Measurements from ENCODE around the gene MACROD2. TPM values are rescaled to one million over a fixed set of nuclear protein-coding genes. Genes with fewer than 3 reads are reported as not detected.

MACROD2 gene
- total and polyA plus RNA-seq, 2 donors (not counting 1 experiment from before 2014, with no cell fraction given), result 5.3 to 6.7 TPM

DNA sequence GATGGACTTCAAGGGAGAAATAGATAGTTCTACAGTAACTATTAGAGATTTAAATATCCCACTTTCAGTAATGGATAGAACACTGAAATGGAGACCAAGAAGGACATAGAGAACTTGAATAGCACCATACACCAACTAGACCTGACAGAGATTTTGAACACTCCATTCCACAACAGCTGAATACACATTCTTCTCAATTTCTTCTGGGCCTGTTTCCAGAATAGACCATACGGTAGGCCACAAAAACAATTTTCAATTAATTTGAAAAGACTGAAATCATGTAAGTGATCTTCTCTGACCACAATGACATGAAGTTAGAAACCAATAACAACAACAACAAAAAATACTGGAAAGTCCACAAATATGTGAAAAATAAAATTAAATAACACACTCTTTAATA, 1321.2 kb downstream of the MACROD2 start:
- Histone ChIP-seq H3K27ac (ENCODE audit: low read length in 2 of 2) (peak overlapping the region; percentile 80 to 84), H3K4me3 (ENCODE audit: control extremely low read depth in 1 of 5, extremely low read depth in 1 of 5, insufficient read depth in 1 of 5, low read depth in 2 of 5, low read length in 4 of 5) (no peak overlapping the region), H3K9ac (ENCODE audit: low read length) (no peak overlapping the region), H3K79me2 (ENCODE audit: control insufficient read depth, insufficient read depth, low read length) (no peaks in the 10 kb centered on the region), H3K4me2 (replicated peaks; ENCODE audit: low read depth, low read length, poor library complexity, severe bottlenecking) (peak overlapping the region; percentile 65), H3K27me3 (replicated peaks in 1 of 4; ENCODE audit: control extremely low read depth in 1 of 4, control insufficient read depth in 3 of 4, insufficient read depth in 4 of 4, low read length in 3 of 4) (no peaks in the 10 kb centered on the region), H4K20me1 (ENCODE audit: control insufficient read depth, insufficient read depth, low read length, poor library complexity, severe bottlenecking) (no peaks in the 10 kb centered on the region), H3K4me1 (ENCODE audit: control insufficient read depth in 2 of 2, insufficient read depth in 2 of 2, low read length in 2 of 2) (peaks cover 29 to 61% of the 10 kb centered on the region in 2 donors), H2AFZ (ENCODE audit: insufficient read depth, low read depth, low read length, poor library complexity, severe bottlenecking) (no peak overlapping the region), H3K9me3 (ENCODE audit: control extremely low read depth in 1 of 3, control insufficient read depth in 2 of 3, insufficient read depth in 1 of 3, low read length in 2 of 3) (peaks cover 0 to 4% (median 1%) of the 10 kb centered on the region in 3 donors), H3K36me3 (replicated peaks in 1 of 2; ENCODE audit: control extremely low read depth in 1 of 2, control insufficient read depth in 1 of 2, extremely low read depth in 1 of 2, insufficient read depth in 2 of 2, low read length in 1 of 2) (no peaks in the 10 kb centered on the region)
- WGBS (ENCODE audit: insufficient coverage), result no CpG with 5 or more reads among the region's 1 CpG
- TF ChIP-seq EZH2 (IDR thresholded peaks at IDR 0.05; ENCODE audit: borderline replicate concordance, insufficient read depth, low read depth, low read length, poor library complexity, severe bottlenecking) (no peak), CTCF (IDR thresholded peaks at IDR 0.05) (no peak)
- intact Hi-C loops (cut with micrococcal nuclease), result loop anchor here (5.0 kb wide), 1 partner anchor 1256 kb away; the partner anchor contains the start of gene KIF16B
- no peak for DNase-seq
- CTCF ChIA-PET, result no interaction called here
- Mint-ChIP-seq H3K27me3 (no peaks in the 10 kb centered on the region), H3K4me1 (peaks cover 62% of the 10 kb centered on the region), H3K27ac (peak overlapping the region; percentile 89), H3K9me3 (ENCODE audit: insufficient read depth) (peaks cover 8% of the 10 kb centered on the region), H3K4me3 (peak overlapping the region; percentile 54)
- POLR2A ChIA-PET, result no interaction called here
- ATAC-seq (ENCODE audit: low read depth), result no peak

DNA sequence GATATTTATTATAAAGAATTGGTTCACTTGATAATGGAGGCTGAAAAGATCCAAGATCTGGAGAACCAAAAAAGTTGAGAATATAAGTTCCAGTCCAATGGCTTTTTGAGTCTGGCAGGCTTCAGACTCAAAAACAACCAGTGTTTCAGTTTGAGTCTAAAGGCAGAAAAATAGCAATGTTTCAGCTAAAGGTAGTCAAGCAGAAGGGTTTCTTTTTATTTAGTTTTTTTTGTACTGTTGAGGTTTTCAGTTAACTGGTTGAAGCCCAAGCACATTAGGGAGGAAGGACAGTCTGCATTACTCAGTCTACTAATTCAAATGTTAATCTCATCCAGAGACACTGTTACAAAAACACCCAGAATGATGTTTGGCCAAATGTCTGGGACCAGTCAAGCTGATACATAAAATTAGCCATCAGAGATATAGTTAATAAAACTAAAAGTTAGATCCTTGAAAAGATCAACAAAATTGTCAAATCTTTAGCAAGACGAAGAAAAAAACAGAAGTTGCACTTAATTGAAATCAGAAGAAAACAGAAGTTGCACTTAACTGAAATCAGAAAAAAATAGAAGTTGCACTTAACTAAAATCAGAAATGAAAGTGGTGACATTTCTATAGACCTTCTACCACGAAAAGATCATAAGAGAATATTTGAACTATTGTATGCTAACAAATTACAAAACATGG, 1322.4 kb downstream of the MACROD2 start:
- Histone ChIP-seq H3K9me3 (ENCODE audit: control extremely low read depth in 1 of 3, control insufficient read depth in 2 of 3, insufficient read depth in 1 of 3, low read length in 2 of 3) (peaks cover 0 to 4% (median 1%) of the 10 kb centered on the region in 3 donors), H2AFZ (ENCODE audit: insufficient read depth, low read depth, low read length, poor library complexity, severe bottlenecking) (peak overlapping the region; percentile 51), H3K4me1 (ENCODE audit: control insufficient read depth in 2 of 2, insufficient read depth in 2 of 2, low read length in 2 of 2) (peaks cover 29 to 61% of the 10 kb centered on the region in 2 donors), H3K4me3 (ENCODE audit: control extremely low read depth in 1 of 5, extremely low read depth in 1 of 5, insufficient read depth in 1 of 5, low read depth in 2 of 5, low read length in 4 of 5) (peak overlapping the region in 4 of 5 experiments; percentile 25 to 52 (median 32)), H3K9ac (ENCODE audit: low read length) (peak overlapping the region; percentile 48), H3K36me3 (replicated peaks in 1 of 2; ENCODE audit: control extremely low read depth in 1 of 2, control insufficient read depth in 1 of 2, extremely low read depth in 1 of 2, insufficient read depth in 2 of 2, low read length in 1 of 2) (no peaks in the 10 kb centered on the region), H4K20me1 (ENCODE audit: control insufficient read depth, insufficient read depth, low read length, poor library complexity, severe bottlenecking) (no peaks in the 10 kb centered on the region), H3K79me2 (ENCODE audit: control insufficient read depth, insufficient read depth, low read length) (no peaks in the 10 kb centered on the region), H3K27ac (ENCODE audit: low read length in 2 of 2) (peak overlapping the region; percentile 80 to 84), H3K27me3 (replicated peaks in 1 of 4; ENCODE audit: control extremely low read depth in 1 of 4, control insufficient read depth in 3 of 4, insufficient read depth in 4 of 4, low read length in 3 of 4) (no peaks in the 10 kb centered on the region), H3K4me2 (replicated peaks; ENCODE audit: low read depth, low read length, poor library complexity, severe bottlenecking) (peak overlapping the region; percentile 65)
- intact Hi-C loops (cut with micrococcal nuclease), result loop anchor here (2.0 to 5.0 kb wide), 2 partner anchors 15 to 1255 kb away; partner anchors contain the start of gene KIF16B
- peak overlapping the region; percentile 95 for H3K27ac Mint-ChIP-seq
- POLR2A ChIA-PET, result no interaction called here
- no peak for TF ChIP-seq CTCF (IDR thresholded peaks at IDR 0.05)
- TF ChIP-seq EZH2 (IDR thresholded peaks at IDR 0.05; ENCODE audit: borderline replicate concordance, insufficient read depth, low read depth, low read length, poor library complexity, severe bottlenecking), result no peak
- no peaks in the 10 kb centered on the region for H3K27me3 Mint-ChIP-seq
- DNase-seq (peak; percentile 55), ATAC-seq (ENCODE audit: low read depth) (peak; percentile 82)
- H3K4me3 Mint-ChIP-seq, result peak overlapping the region; percentile 82
- peaks cover 8% of the 10 kb centered on the region for H3K9me3 Mint-ChIP-seq (ENCODE audit: insufficient read depth)
- H3K4me1 Mint-ChIP-seq, result peaks cover 62% of the 10 kb centered on the region
- CTCF ChIA-PET, result no interaction called here
- WGBS (ENCODE audit: insufficient coverage), result no CpG with 5 or more reads among the region's 2 CpGs
